ENCODE measurements around the gene PCMT1. TPM values are rescaled to one million over a fixed set of nuclear protein-coding genes. Genes with fewer than 3 reads are reported as not detected.

The PCMT1 gene
- total and polyA plus RNA-seq, 2 experiments from 2014 or later, result 110 to 126 TPM

- Histone ChIP-seq H3K4me2 (no peak overlapping the region), H3K4me3 (no peak overlapping the region), H3K9me3 (ENCODE audit: low read depth) (no peaks in the 10 kb centered on the region), H3K27ac (no peak overlapping the region), H4K20me1 (ENCODE audit: insufficient read depth, poor library complexity, severe bottlenecking) (no peaks in the 10 kb centered on the region), H3K36me3 (replicated peaks; ENCODE audit: insufficient read depth, low read depth) (no peaks in the 10 kb centered on the region), H3K9me2 (replicated peaks; ENCODE audit: insufficient read depth) (no peaks in the 10 kb centered on the region), H2AFZ (no peak overlapping the region), H3K4me1 (ENCODE audit: insufficient read depth) (no peaks in the 10 kb centered on the region), H3K27me3 (no peaks in the 10 kb centered on the region), H3K79me2 (no peaks in the 10 kb centered on the region)
- TF ChIP-seq EZH2phosphoT487 (IDR thresholded peaks at IDR 0.05; ENCODE audit: low read depth, severe bottlenecking, unreplicated experiment) (no peak), EZH2 (IDR thresholded peaks at IDR 0.05; ENCODE audit: borderline replicate concordance) (no peak), CTCF (IDR thresholded peaks at IDR 0.05; ENCODE audit: poor library complexity) (no peak)
- 93% methylated on average over 4 of the region's 4 CpGs for WGBS (ENCODE audit: low lambda C conversion rate, missing lambda C conversion rate)
- no peak for DNase-seq (ENCODE audit: low spot score)
Measured at GRCh38 chr6:149823013-149823412, 73.5 kb downstream of the PCMT1 start.

- no peak overlapping the region for H3K4me3 ChIP-seq
- H4K20me1 ChIP-seq (ENCODE audit: insufficient read depth, poor library complexity, severe bottlenecking), result no peaks in the 10 kb centered on the region
- no peaks in the 10 kb centered on the region for H3K79me2 ChIP-seq
- no peaks in the 10 kb centered on the region for H3K36me3 ChIP-seq (replicated peaks; ENCODE audit: insufficient read depth, low read depth)
- no peak overlapping the region for H3K27ac ChIP-seq
- no peaks in the 10 kb centered on the region for H3K9me3 ChIP-seq (ENCODE audit: low read depth)
- no peak for DNase-seq (ENCODE audit: low spot score)
- TF ChIP-seq EZH2 (IDR thresholded peaks at IDR 0.05; ENCODE audit: borderline replicate concordance), result no peak
- H3K27me3 ChIP-seq, result no peaks in the 10 kb centered on the region
- H3K9me2 ChIP-seq (replicated peaks; ENCODE audit: insufficient read depth), result no peaks in the 10 kb centered on the region
- WGBS (ENCODE audit: low lambda C conversion rate, missing lambda C conversion rate), result 85% methylated on average over 4 of the region's 4 CpGs
- H3K4me1 ChIP-seq (ENCODE audit: insufficient read depth), result no peaks in the 10 kb centered on the region
- no peak overlapping the region for H2AFZ ChIP-seq
- no peak overlapping the region for H3K4me2 ChIP-seq
Measured at GRCh38 chr6:149825292-149825691, 75.8 kb downstream of the PCMT1 start.

- Histone ChIP-seq H3K36me3 (replicated peaks; ENCODE audit: insufficient read depth, low read depth) (no peaks in the 10 kb centered on the region), H3K4me1 (ENCODE audit: insufficient read depth) (no peaks in the 10 kb centered on the region), H3K27me3 (no peaks in the 10 kb centered on the region), H3K9me3 (ENCODE audit: low read depth) (no peaks in the 10 kb centered on the region), H3K4me2 (no peak overlapping the region), H3K27ac (no peak overlapping the region), H3K79me2 (no peaks in the 10 kb centered on the region), H2AFZ (no peak overlapping the region), H3K9me2 (replicated peaks; ENCODE audit: insufficient read depth) (no peaks in the 10 kb centered on the region), H3K4me3 (no peak overlapping the region), H4K20me1 (ENCODE audit: insufficient read depth, poor library complexity, severe bottlenecking) (no peaks in the 10 kb centered on the region)
- WGBS (ENCODE audit: low lambda C conversion rate, missing lambda C conversion rate), result 92% methylated on average over 7 of the region's 7 CpGs
- no peak for DNase-seq (ENCODE audit: low spot score)
- TF ChIP-seq EZH2phosphoT487 (IDR thresholded peaks at IDR 0.05; ENCODE audit: low read depth, severe bottlenecking, unreplicated experiment) (no peak), EZH2 (IDR thresholded peaks at IDR 0.05; ENCODE audit: borderline replicate concordance) (no peak), CTCF (IDR thresholded peaks at IDR 0.05; ENCODE audit: poor library complexity) (no peak)
Measured at GRCh38 chr6:149830731-149831307, 81.3 kb downstream of the PCMT1 start.

GRCh38 chr6:149831308-149831820 is 81.8 kb downstream of the PCMT1 start:
- TF ChIP-seq EZH2phosphoT487 (IDR thresholded peaks at IDR 0.05; ENCODE audit: low read depth, severe bottlenecking, unreplicated experiment) (no peak), EZH2 (IDR thresholded peaks at IDR 0.05; ENCODE audit: borderline replicate concordance) (no peak), CTCF (IDR thresholded peaks at IDR 0.05; ENCODE audit: poor library complexity) (no peak)
- no peak overlapping the region for H2AFZ ChIP-seq
- H3K9me3 ChIP-seq (ENCODE audit: low read depth), result no peaks in the 10 kb centered on the region
- 58% methylated on average over 6 of the region's 6 CpGs for WGBS (ENCODE audit: low lambda C conversion rate, missing lambda C conversion rate)
- no peaks in the 10 kb centered on the region for H3K79me2 ChIP-seq
- no peaks in the 10 kb centered on the region for H4K20me1 ChIP-seq (ENCODE audit: insufficient read depth, poor library complexity, severe bottlenecking)
- no peaks in the 10 kb centered on the region for H3K36me3 ChIP-seq (replicated peaks; ENCODE audit: insufficient read depth, low read depth)
- no peak overlapping the region for H3K4me3 ChIP-seq
- DNase-seq (ENCODE audit: low spot score), result no peak
- no peak overlapping the region for H3K4me2 ChIP-seq
- no peak overlapping the region for H3K27ac ChIP-seq
- no peaks in the 10 kb centered on the region for H3K27me3 ChIP-seq
- no peaks in the 10 kb centered on the region for H3K9me2 ChIP-seq (replicated peaks; ENCODE audit: insufficient read depth)
- no peaks in the 10 kb centered on the region for H3K4me1 ChIP-seq (ENCODE audit: insufficient read depth)

All from hepatocyte (in vitro differentiated cells).